ENCODE data around the gene SHISAL2B. TPM values are rescaled to one million over a fixed set of nuclear protein-coding genes. Genes with fewer than 3 reads are reported as not detected.
"Not testable (repeated sequence)": the region's sequence is repeated elsewhere in the genome, so short reads cannot be mapped to it uniquely, and the experiment has no call there.

Gene SHISAL2B
- total RNA-seq, 1 donor from 2014 or later, result 0.63 TPM

DNA sequence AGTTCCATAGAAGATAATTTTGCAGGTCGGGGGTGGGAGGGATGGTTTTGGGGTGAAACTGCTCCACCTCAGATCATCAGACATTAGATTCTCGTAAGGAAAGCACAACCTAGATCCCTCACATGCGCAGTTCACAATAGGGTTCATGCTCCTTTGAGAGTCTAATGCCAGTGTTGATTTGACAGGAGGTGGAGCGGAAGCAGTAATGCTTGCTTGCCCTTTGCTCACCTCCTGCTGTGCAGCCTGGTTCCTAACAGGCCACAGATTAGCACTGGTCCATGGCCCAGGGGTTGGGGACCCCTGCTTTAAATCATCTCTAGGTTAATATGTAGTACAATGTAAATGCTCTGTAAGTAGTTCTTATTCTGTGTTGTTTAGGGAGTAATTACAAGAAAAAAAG is 10.5 kb downstream of the SHISAL2B start:
- no peak for DNase-seq (ENCODE audit: extremely low spot score, unreplicated experiment)
- H3K4me1 Mint-ChIP-seq (ENCODE audit: unreplicated experiment), result no peaks in the 10 kb centered on the region
- no peaks in the 10 kb centered on the region for H3K27me3 Mint-ChIP-seq
- no peak overlapping the region for H3K27ac Mint-ChIP-seq
- no peak overlapping the region for H3K4me3 Mint-ChIP-seq
- TF ChIP-seq, protein P1, sequence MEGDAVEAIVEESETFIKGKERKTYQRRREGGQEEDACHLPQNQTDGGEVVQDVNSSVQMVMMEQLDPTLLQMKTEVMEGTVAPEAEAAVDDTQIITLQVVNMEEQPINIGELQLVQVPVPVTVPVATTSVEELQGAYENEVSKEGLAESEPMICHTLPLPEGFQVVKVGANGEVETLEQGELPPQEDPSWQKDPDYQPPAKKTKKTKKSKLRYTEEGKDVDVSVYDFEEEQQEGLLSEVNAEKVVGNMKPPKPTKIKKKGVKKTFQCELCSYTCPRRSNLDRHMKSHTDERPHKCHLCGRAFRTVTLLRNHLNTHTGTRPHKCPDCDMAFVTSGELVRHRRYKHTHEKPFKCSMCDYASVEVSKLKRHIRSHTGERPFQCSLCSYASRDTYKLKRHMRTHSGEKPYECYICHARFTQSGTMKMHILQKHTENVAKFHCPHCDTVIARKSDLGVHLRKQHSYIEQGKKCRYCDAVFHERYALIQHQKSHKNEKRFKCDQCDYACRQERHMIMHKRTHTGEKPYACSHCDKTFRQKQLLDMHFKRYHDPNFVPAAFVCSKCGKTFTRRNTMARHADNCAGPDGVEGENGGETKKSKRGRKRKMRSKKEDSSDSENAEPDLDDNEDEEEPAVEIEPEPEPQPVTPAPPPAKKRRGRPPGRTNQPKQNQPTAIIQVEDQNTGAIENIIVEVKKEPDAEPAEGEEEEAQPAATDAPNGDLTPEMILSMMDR (conservative IDR thresholded peaks at IDR 0.05), result no peak
- H3K36me3 Mint-ChIP-seq, result no peaks in the 10 kb centered on the region
- peaks cover 12% of the 10 kb centered on the region for H3K9me3 Mint-ChIP-seq

DNA sequence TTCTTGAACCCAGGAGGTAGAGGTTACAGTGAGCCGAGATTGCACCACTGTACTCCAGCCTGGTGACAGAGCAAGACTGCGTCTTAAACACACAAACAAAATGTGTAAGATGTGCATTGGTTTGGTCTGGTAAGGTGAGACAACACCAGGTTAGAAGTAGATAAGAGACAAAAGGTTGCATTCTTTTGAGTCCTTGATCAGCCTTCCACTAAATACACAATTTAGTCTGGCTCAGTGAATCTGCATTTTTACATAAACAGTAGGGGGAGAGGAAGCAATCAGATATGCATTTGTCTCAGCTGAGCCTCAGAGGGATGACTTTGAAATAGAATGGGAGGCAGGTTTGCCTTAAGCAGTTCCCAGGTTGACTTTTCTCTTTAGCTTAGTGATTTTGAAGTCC is 15.8 kb downstream of the SHISAL2B start:
- H3K9me3 Mint-ChIP-seq; H3K36me3 Mint-ChIP-seq; H3K4me1 Mint-ChIP-seq (ENCODE audit: unreplicated experiment); H3K27me3 Mint-ChIP-seq; H3K27ac Mint-ChIP-seq; DNase-seq (ENCODE audit: extremely low spot score, unreplicated experiment); H3K4me3 Mint-ChIP-seq: not testable (repeated sequence)

- TF ChIP-seq, protein P1 (conservative IDR thresholded peaks at IDR 0.05), result no peak
- Mint-ChIP-seq H3K27me3 (no peaks in the 10 kb centered on the region), H3K9me3 (no peaks in the 10 kb centered on the region), H3K27ac (no peak overlapping the region), H3K4me1 (ENCODE audit: unreplicated experiment) (no peaks in the 10 kb centered on the region), H3K4me3 (no peak overlapping the region), H3K36me3 (no peaks in the 10 kb centered on the region)
- DNase-seq (ENCODE audit: extremely low spot score, unreplicated experiment), result no peak
Measured at GRCh38 chr5:64707191-64707590, 16.9 kb downstream of the SHISAL2B start.

- H3K9me3 Mint-ChIP-seq; H3K36me3 Mint-ChIP-seq; DNase-seq (ENCODE audit: extremely low spot score, unreplicated experiment); H3K27ac Mint-ChIP-seq; H3K27me3 Mint-ChIP-seq; H3K4me3 Mint-ChIP-seq; H3K4me1 Mint-ChIP-seq (ENCODE audit: unreplicated experiment): not testable (repeated sequence)
Measured at GRCh38 chr5:64714495-64714894, 24.2 kb downstream of the SHISAL2B start.

DNA sequence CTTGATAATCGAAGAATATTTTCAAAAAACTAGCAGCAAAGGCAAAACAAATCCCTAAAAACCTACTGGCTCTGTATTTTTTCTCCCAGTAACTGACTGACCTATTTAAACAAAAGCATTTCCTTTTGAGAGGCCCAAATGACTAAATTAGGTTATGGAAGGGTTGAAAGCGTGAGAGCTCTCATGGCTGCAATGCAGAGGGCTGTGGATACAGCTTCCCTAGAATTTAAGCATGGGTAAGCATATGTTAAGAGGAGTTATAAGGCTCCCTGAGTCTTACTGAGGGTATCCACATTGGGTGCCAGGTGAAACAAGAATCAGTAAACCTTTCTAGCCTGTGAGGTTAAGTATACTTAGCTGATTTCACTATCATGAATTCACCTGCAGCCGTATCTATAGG is 32.3 kb downstream of the SHISAL2B start:
- no peaks in the 10 kb centered on the region for H3K4me1 Mint-ChIP-seq (ENCODE audit: unreplicated experiment)
- peaks cover 14% of the 10 kb centered on the region for H3K36me3 Mint-ChIP-seq
- TF ChIP-seq, protein P1 (conservative IDR thresholded peaks at IDR 0.05), result no peak
- no peak overlapping the region for H3K4me3 Mint-ChIP-seq
- DNase-seq (ENCODE audit: extremely low spot score, unreplicated experiment), result no peak
- no peaks in the 10 kb centered on the region for H3K9me3 Mint-ChIP-seq
- H3K27me3 Mint-ChIP-seq, result no peaks in the 10 kb centered on the region
- no peak overlapping the region for H3K27ac Mint-ChIP-seq

GRCh38 chr5:64727150-64727549 is 36.8 kb downstream of the SHISAL2B start:
- Mint-ChIP-seq H3K4me1 (ENCODE audit: unreplicated experiment) (no peaks in the 10 kb centered on the region), H3K36me3 (peaks cover 35% of the 10 kb centered on the region)
- TF ChIP-seq, protein P1 (conservative IDR thresholded peaks at IDR 0.05), result no peak

GRCh38 chr5:64742411-64742810 is 52.1 kb downstream of the SHISAL2B start:
- TF ChIP-seq, protein P1 (conservative IDR thresholded peaks at IDR 0.05), result no peak
- Mint-ChIP-seq H3K9me3 (no peaks in the 10 kb centered on the region), H3K27ac (no peak overlapping the region), H3K4me3 (no peak overlapping the region), H3K4me1 (ENCODE audit: unreplicated experiment) (no peaks in the 10 kb centered on the region), H3K36me3 (peaks cover 8% of the 10 kb centered on the region), H3K27me3 (no peaks in the 10 kb centered on the region)
- DNase-seq (ENCODE audit: extremely low spot score, unreplicated experiment), result no peak

More at GRCh38 chr5:64727150-64727549, 36.8 kb downstream of the SHISAL2B start:
- H3K27me3 Mint-ChIP-seq, result no peaks in the 10 kb centered on the region
- H3K9me3 Mint-ChIP-seq, result no peaks in the 10 kb centered on the region
- no peak overlapping the region for H3K4me3 Mint-ChIP-seq
- H3K27ac Mint-ChIP-seq, result no peak overlapping the region
- DNase-seq (ENCODE audit: extremely low spot score, unreplicated experiment), result no peak

Measured in type B pancreatic cell (in vitro differentiated cells).